Measurements from ENCODE around the gene CFAP61.

CFAP61 gene

DNA sequence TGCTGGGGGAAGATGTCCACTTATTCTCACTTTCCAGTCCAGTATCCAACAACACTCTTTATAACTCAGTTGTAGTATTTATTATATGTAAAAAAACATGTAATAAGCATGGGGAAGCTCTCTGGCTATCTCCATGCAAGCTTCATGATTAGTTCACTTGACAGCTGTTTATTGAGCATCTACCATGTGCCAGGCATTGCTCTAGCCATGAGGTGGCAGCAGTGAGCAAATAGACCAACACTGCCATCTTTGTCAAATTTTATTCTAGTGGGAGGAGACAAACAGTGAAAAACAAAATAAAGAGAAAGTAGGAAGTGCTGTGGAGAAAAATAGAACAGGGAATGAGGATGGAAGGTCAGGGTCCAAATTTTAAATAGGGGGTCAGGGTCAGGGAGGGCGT lies 131.8 kb downstream of the CFAP61 start:
- FAIRE-seq, result no peak

DNA sequence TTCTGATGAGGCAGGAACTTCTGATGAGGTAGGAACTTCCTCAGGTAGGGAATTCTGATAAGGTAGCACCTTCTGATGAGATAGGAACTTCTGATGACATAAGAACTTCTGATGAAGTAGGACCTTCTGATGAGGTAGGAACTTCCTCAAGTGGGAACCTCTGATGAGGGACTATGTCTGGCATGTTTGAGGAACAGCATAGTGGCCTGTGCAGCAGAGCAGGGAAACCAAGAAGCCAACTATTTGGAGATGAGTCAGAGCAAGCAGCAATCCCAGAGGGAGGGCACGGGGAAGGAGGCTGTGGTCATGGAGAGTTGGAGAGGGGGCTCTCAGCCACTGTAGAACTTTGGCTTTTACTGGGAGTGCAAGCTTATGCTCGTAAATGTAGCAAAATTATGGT lies 132.4 kb downstream of the CFAP61 start:
- no peak for FAIRE-seq

DNA sequence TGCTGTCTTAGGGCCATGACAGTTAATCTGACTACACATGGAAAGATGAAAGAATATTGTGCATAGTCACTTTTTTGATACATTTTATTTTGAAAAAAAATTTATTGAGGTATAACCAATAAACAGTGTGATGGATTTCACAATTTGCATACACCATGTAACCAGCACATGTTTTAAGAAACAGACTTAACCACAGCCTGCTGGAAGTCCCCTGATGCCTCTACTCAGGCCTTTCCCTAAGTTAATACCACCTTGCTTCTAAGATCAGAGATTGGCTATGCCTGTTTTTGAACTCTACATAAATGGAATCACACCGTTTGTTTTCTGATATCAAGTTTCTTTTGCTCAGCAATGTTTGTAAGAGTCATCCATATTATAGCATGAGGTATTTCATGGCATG lies 136.3 kb downstream of the CFAP61 start:
- no peak for FAIRE-seq

DNA sequence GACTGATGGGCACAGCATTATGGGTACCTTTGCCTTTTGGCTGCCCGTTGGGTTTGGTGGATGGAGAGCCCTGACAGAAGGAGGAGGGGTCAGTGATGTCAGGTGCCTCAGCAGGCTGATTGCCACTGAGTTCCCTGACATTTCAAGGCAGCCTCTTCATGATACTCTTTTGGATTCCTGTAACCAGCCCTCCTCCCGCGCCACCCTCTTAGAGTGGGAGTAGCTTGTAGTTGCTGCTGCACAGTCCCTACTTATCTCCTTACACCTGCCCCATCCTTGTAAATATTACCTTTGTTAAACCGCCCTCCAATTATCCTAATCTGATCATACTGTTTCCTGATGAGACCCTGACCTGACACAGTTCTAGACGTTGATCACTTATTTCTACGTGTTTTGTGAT lies 140.0 kb downstream of the CFAP61 start:
- no peak for FAIRE-seq

DNA sequence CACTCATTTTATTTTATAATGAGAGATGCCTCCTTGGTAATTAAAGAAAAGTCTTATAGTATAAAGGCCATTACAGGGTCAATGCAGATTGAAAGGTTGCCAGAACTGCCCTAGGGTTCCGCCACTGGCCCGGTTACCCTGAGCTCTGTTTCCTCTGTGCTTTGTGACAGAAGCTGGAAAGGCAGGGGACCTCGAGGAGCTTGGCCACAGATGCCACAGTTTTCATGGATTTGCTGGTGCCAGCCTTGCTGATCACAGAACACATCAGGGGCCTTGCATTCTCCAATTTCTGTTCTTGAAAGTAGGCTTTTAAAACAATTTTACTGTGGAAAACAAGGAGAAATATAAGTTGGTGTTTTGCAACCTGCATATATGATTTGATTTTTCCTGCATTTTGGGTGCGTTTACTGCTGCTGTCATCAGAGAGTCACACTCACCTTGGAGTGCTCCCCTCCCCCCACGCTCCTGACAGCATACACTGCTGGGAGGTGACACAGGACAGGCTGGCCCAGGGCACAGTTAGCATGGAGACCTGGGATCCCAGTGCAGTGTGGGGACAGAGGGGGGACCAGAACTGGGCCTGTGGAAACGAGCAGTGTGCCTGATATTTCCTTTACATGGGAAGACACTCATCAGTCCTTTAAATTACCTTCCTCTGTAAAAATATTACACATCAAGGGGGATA lies 142.8 kb downstream of the CFAP61 start:
- no peak for FAIRE-seq

DNA sequence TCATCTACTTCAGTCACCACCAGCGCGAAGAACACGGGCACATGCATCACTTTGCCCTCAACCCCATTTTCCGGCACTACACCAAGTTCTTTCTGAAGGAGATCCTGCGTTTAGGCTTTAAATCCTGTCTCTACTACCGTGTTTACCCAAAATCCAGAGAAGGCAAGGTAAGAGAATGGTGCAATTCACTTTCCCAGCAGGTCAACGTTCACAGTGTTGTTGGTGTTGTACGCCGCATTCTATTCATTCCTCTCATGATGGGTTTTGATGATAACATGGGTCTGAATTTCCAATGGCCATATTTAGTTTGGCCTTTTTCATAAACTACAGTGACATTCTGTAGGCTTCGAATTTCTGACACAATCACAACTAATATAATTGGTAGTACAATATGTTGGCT lies 144.3 kb downstream of the CFAP61 start:
- no peak for FAIRE-seq

DNA sequence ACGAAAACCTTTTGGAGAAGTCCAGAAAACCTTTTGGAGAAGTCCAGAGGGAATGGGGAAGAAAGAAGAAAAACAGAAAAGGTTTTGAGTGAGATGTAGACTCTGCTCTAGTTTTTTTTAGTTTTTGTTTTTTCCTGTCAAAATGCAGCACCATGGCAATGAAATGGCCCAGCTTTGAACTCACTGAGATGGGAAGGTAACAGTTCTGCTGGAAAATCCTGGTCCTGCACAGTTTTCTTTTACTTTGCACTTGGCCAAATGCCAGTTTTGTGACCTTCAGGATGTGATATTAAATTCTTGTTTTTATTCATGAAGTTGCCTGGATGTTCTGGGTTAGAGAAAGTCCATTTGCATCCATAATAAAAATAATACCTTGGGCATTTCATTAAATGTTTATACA lies 145.7 kb downstream of the CFAP61 start:
- FAIRE-seq, result no peak

DNA sequence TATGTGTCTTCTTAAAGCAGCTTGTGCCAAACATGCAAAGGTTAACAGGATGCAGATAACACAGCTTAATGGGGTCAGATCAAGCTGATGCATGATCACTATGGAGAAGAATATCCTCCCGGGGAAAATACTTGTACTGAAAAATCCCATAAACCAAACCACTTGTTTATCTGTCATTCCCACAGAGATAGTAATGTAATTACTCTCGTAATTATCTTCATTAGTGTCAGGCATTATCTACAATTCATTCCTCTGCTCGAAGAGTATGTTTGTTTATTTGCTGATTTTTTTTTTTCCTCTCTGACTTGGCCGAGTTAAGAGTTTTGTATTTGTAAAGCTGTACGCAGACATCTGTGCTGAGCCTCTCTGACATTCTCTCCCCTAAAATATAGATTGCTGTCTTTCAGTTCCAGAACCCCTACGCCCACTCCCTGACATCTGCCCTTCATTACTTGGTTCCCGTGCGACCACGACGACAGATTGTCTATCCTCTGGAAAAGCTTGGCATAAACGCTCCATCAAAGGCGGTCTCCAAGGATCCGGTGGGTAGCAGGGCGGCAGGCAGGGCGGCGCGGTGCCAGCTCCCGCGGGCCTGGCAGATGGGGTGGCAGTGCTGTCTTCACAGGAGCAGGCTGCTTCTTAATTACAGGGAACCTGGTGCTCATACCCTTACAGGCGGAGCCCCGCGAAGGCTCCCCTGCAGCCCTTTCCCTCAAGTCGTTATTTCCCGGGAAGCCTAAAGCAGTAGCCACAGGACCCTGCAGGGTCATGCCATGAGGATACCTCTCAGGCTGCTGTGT lies 147.2 kb downstream of the CFAP61 start:
- FAIRE-seq, result no peak

DNA sequence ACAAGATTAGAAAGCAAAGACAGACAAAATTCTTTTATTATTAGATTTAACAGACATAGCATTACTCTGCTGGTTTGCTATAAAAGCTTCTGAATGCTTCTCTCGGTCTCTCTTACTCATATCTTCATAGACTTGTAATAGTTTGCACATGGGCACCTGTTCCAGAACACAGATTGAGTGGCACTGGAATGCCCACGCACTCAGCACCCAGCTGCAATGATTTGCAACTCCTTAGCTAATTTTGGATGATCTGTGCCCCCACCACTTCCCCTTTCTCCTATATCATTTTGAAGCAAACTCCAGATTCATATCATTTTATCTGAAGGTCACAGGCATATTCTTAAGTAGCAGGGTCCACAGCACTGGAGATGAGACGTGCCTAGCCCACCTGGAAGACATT lies 148.8 kb downstream of the CFAP61 start:
- no peak for FAIRE-seq

DNA sequence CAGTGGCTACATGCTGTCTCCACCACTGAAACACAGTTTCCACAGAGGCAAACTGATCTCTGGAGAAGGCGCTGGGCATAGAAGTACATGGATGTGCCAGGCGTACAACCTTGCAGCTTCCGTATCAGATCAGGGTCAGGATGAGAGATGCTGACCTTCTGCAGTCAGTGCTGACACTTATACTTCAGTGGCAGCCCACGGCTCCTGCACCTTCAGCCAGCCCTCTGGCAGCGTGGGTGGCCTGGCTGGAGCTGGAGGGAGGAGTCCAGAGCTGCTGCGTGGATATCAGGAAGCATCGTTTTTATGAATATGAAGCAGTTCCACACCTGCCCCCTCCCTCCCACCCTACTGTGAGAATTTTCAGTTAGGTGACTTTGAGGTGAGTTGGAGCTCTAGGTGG lies 149.3 kb downstream of the CFAP61 start:
- FAIRE-seq, result no peak

DNA sequence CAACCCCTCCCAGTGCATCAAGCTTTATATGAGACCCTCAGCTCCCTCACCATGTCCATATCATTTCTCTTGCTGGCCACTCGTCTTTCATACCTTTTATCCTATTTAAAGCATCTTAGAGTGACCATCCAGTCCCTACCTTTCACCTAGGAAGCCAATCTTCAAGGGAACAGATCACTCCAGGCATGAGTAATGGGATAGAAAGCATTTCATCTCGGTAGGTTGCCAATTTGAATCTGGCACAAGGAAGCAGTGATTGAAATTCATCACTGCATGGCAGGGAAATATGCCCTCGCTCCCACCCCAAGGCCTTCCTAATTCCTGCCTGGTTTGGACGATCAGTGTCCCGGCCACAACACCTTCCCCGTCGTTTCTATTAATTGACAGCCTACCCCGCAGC lies 150.4 kb downstream of the CFAP61 start:
- FAIRE-seq, result no peak

DNA sequence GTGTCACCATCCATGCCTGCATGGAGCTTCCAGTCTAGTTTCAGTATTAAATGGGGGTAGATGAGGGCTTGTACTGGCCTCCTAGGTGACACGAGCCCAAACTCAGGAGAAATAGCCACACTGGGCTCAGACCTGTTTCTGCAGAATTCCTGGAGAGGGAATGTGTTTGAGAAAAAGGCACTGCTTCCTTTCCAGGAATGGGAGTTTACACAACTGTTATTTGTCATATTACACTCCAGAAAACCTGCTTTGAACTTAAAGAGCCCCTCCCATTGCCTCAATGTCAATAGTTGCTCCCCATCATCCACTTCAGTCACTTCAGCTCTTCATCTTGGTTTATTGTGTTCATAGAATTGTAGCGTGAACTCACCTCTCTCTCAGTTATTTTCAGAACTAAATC lies 151.5 kb downstream of the CFAP61 start:
- no peak for FAIRE-seq

DNA sequence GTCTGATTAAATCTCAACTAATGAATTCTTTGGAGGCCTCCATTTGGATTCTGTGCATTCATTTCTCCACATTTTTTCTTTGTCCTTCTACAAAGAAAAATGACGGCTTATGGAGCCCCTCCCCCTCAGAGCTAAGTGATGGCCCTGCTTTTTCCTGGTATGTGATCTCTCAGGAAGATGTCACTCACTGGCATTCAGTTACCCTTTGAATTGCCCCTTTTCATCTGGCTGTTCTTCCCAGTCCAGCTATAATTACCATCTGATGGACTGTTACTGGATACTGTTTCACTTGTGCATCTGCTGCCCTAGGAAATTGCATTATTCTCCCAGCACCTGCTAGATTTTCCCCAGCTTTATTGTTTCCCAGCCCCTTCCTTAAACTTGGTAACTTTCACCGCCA lies 151.9 kb downstream of the CFAP61 start:
- FAIRE-seq, result no peak

DNA sequence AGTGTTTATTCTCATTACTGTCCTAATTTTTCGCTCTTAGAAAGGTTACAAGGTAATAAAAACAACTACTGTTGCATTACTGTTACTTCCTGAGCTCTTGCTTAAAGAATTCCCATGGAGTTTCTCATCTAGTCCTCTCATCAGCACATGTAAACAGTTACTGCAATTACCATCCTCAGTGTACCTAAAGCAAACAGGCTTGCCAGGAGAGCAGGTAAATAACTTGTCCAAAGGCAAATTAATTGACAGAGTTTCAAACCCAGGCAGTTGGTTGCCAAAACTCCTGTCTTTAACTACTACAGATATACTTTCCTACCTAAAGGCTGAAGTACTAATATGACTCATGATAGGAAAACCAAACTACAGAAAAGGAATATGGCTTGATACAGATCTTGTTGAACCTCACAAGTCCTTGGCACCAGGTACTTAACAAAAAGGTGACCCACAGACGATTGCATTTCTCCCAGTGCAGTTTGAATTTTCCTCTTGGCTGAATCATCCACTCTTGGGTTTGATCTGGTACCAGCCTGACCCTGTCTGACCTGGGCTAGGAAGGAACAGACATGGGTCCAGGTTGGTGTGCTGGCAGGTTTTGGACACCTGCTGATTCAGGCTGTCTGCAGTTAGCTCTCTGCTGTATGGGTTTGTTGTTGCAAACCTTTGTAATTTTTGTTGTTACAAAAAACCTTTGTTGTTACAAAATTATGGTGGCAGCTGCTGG lies 153.0 kb downstream of the CFAP61 start:
- no peak for FAIRE-seq

DNA sequence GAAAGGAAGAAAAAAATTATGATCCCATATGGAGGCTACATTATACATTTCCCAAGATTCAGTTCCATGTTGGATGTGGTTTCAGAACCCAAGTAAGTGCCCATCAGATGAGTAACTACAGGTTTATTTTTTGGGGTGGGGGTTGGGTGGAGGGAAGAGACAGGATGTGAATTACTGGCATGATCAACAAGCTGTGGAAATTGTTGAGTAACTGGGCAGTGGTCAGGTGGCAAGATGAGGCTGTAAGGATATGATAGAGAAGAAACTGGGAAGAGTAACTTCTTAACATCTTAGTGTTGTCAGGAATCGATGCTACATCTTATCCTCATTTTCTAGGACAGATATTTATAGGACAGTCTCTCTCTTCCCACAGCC lies 153.5 kb downstream of the CFAP61 start:
- no peak for FAIRE-seq

DNA sequence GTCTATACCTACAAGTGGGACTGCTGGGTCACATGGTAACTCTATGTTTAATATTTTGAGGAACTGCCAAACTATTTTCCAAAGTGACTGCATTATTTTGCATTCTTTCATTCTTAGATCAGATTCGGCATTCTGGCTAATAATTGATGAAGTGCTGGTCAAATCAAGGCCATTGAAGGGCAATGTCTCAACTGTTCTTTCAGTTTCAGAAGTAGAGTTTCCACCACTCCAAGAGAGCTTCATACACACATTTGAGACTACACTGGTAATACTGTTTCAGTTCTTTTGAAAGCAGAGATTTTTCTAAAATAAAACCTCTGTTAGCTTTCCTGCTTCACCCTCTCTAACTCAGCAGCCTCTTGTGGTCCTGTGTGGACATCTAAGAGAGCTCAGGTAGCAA lies 154.5 kb downstream of the CFAP61 start:
- FAIRE-seq, result no peak

DNA sequence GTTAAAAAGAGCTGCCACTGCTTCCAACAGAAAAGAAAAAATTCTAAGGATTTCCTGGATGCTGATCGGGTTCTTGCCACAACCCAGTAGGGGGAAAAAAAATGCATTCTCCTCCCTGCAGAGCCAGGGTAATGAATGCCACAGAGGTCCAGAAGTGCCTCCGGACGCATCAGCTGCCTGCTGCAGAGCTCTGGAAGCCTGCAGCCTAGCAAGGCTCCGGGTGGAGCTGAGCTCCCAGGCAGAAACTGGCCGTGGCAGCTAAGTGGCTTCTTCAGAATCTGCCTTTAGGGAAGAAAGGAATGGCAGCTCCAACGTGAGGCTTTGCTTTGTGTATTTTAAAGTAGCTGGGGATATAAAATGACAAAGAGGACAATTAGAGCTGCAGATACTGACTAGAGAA lies 155.0 kb downstream of the CFAP61 start:
- no peak for FAIRE-seq

DNA sequence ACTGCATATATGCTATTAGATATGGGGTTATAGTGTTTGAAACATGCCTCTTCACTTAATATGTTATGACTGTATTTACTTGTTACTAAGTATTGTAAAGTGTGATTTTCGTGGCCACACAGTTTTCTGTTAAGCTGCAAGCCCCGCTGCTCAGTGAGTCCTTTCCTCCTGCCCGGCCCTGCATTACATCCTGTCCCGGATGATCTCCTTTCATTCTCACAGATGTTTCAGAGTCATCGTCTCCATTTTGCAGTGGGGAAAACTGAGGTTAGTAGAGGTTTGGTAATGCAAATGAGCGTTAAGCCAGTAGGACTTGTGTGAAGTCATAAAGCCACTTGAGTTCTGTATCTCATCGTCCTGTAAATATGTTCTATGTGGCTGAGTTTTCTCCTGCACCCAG lies 155.5 kb downstream of the CFAP61 start:
- FAIRE-seq, result no peak

DNA sequence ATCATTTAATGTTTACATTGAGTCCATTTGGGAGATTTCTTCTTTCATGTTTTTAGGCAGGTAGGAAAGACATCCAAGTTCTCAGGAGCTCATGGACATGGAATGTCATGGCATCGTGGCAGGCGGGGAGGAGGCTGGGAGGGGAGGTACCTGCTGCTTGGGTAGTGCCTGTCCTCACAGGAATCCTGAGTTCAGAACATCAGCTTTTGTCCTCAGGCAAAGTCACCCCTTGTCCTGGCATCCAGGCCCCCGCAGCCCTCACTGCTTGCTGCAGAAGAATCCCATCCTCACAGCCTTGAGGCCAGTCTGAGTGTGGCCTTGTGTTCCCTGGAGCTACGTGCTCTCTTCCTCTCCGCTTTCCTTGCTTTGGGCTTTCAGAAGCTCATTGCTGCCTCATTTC lies 157.4 kb downstream of the CFAP61 start:
- no peak for FAIRE-seq

DNA sequence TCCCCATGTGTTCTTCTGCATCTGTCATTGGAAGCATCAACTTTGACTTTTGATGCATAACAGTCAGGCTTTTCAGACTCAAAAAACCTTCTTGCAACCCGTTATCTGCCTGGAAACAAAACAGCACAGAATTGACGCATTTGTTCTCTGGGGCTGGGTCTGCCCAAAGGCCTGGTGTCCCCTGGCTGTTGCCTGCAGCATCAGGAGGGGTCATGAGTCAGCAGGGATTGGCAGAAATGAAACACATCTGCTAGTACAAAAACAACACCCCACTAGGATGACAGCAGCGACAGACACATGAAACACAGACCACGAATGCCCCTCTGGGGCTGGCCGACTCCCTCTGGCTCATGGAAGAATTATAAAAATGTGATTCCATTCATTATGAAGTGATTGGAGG lies 158.0 kb downstream of the CFAP61 start:
- no peak for FAIRE-seq

DNA sequence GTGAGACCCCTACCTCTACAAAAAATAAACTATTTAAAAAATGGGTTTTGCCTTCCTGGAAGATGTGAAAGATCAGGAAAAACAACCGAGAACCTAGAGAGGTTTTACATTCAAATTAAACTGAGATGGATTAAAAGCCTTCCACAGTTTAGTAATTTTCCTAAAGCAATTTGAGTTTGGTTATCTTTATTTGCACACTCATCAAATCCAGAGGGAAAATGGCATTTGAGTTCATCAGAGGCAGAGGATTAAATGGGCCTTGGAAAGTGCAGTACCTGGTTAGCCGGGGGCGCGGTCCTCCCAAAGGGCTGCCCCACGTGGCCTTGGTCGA lies 158.6 kb downstream of the CFAP61 start:
- no peak for FAIRE-seq

DNA sequence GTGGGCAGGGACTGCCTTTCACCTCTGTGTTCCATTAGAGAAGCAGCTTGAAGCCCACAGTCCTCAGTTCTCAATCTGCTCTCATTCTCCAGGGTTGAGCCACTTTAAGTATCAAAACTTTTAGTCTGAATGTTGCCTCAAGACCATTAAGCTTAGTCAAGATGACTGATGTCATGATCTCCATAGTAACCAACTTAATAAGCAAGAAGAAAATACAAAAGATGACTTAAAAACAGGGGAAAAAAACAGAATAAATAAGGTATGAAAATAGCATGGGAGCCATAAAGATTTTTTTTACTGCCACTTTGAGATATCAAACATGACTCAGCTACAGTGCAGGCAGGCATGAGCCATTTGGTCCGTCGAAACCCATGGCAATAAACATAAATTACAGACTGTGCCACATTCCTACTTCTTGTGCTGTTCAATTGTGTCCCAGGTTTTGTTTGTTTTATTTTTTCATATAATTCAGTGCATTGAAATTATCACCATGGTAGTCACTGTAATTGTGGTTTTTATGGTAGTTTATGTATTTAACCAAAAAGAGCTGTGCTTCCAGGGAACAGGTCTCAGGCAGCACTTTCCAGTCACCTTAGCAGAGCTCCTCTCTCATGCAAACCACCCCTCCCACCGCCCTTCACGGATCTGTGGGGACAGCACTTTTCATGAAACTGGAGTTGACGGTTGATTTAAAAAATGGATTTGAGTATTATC lies 159.1 kb downstream of the CFAP61 start:
- FAIRE-seq, result no peak

DNA sequence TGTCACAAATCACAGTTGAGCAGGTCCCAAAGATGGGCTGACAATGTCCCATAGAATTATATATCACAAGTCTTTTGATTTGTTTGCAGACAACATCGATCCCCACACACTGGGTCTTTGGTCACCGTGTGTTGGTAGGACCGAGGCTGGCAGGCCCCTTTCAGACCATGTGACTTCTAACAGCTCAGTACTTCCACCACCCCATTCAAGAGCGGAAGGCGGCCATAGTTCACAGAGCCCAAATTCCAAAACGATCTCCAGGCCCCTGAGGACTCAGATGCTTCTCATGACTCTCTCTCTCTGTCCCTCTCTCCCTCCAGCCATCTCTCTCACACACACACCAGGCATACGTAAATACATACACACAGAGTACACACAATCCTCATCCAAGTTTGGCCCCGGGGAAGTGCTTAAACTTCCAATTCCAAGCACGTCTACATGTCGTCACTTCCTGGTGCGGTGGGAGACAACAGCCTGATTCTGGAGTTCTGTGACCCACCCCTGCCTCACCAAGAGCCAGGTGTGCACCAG lies 159.7 kb downstream of the CFAP61 start:
- FAIRE-seq, result no peak
